ENCODE results near the gene TPD52L1.

GRCh38 chr6:125217369-125217768, 63.8 kb downstream of the TPD52L1 start:
- TF ChIP-seq POLR2A (IDR thresholded peaks at IDR 0.05) = no peak
- TF ChIP-seq CTCF (IDR thresholded peaks at IDR 0.05) = no peak
